ENCODE data around the gene SLC7A10.

- TF ChIP-seq CTCF (IDR thresholded peaks at IDR 0.05) (no peak), POLR2AphosphoS5 (IDR thresholded peaks at IDR 0.05) (no peak), POLR2A (IDR thresholded peaks at IDR 0.05) (no peak)
These were observed 50.4 kb downstream of the SLC7A10 start for GRCh38 chr19:33175156-33175782.

Measured in breast epithelium (tissue), 3 donors.